ENCODE measurements around the gene METTL1. TPM values are rescaled to one million over a fixed set of nuclear protein-coding genes. Genes with fewer than 3 reads are reported as not detected.

Gene METTL1
- total RNA-seq, 5 donors from 2014 or later (not counting 1 experiment from before 2014, with no cell fraction given) = 10.3 to 17.4 (median 14.5) TPM

DNA sequence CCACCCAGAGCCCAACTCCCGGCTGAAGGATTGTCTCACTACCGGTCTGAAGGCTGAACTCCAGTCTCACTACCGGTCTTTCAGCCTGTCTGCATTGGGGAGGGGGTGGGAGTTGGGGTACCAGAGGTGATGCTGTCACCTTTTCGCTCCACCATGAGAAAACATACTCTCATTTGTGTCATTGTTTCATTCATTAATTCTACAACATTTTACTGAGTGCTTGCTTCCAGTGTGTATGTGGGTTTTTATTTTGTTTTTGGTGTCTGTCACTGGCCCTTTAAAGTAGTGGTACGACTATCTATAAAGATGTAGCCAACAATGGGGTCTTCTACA lies 19.3 kb downstream of the METTL1 start:
- Histone ChIP-seq H3K9me3 (no peaks in the 10 kb centered on the region), H3K27ac (ENCODE audit: low read length) (peak overlapping the region; percentile 80), H3K36me3 (ENCODE audit: control insufficient read depth in 2 of 2, extremely low read depth in 1 of 2, insufficient read depth in 1 of 2, low read length in 1 of 2) (peaks cover 4 to 25% of the 10 kb centered on the region in 2 donors), H3K4me3 (ENCODE audit: control insufficient read depth in 1 of 2, extremely low read depth in 1 of 2, low read length in 1 of 2) (peak overlapping the region in 1 of 2 donors; percentile 7), H3K27me3 (replicated peaks in 1 of 2; ENCODE audit: control insufficient read depth in 2 of 2, extremely low read depth in 1 of 2, insufficient read depth in 2 of 2, low read length in 1 of 2) (no peaks in the 10 kb centered on the region), H3K4me1 (ENCODE audit: control insufficient read depth in 1 of 2, extremely low read depth in 1 of 2, insufficient read depth in 2 of 2, low read length in 2 of 2) (peaks cover 34 to 59% of the 10 kb centered on the region in 2 experiments)
- peaks cover 55 to 59% (median 55%) of the 10 kb centered on the region in 3 donors for H3K4me1 Mint-ChIP-seq
- no CpG with 5 or more reads among the region's 5 CpGs for WGBS (ENCODE audit: insufficient coverage)
- no peaks in the 10 kb centered on the region for H3K9me3 Mint-ChIP-seq
- ChIA-PET POLR2A (no interaction called here), CTCF (interaction anchor here in 1 of 2 donors (0.5 to 1.0 kb wide), 2 partner anchors 11 to 39 kb away, joined by 3 read pairs; no protein-coding TSS in a partner anchor)
- DNase-seq (no peak), ATAC-seq (replicated peaks in 1 of 4) (no peak)
- no peaks in the 10 kb centered on the region for H3K27me3 Mint-ChIP-seq
- H3K36me3 Mint-ChIP-seq = peaks cover 18% of the 10 kb centered on the region
- peak overlapping the region; percentile 89 to 96 (median 89) for H3K4me3 Mint-ChIP-seq
- H3K27ac Mint-ChIP-seq = peak overlapping the region; percentile 93 to 99

DNA sequence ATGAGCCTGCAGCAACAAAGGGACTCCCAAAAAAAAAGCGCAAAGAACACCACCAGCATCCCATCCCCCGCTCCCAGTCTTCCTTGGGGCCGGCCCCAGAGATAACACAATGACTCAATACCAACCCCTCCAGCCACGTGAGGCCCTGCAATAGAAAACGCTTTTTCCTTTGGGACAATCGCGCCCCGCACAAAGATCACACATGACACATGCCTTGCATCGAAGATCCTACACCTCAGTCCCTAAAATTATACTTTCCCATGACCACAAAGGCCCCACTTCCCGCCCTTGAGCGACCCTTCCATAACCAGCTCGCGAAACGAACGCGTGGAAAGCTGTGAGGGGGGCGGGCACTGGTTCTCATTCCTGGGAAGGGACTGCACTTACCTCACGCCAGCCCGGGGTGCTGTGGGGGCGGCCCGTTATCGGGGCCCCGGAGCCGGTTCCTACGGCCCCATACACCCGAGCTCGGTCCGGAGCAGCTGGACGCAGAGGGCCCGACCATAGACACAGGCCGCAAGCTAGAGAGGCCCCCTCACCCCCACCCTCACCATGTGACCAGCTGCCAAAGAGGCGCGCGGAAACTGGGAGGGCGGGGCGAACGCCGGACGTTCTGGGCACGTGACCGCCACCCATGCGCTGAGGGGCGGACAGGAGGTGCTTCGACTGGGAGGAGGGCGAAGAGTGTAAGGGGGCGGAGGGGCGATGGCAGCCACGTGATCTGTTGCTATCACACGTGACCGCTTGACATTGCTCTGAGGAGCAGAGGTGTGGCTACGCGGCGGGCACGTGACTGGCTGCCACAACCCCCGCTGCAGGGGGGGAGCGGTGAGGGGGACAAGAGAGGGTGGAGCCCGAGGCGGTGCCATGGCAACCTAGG lies 19.9 kb downstream of the METTL1 start, which contains the start of gene CDK4:
Gene CDK4 (minus strand): TSS at position 523 of the 880 bp plus-strand sequence. CDS start 593 bp downstream, outside the sequence.
- H3K36me3 Mint-ChIP-seq = peaks cover 22% of the 10 kb centered on the region
- DNase-seq = peak; percentile 95 to 100 (median 99)
- H3K4me3 Mint-ChIP-seq = peak within 1 kb of the TSS; percentile 89 to 96 (median 89)
- H3K9me3 Mint-ChIP-seq = no peaks in the 10 kb centered on the region
- peak within 1 kb of the TSS; percentile 93 to 99 for H3K27ac Mint-ChIP-seq
- peaks cover 34 to 57% of the 10 kb centered on the region in 2 experiments for H3K4me1 ChIP-seq (ENCODE audit: control insufficient read depth in 1 of 2, extremely low read depth in 1 of 2, insufficient read depth in 2 of 2, low read length in 2 of 2)
- WGBS (ENCODE audit: insufficient coverage) = under 1% methylated on average over 49 of the region's 58 CpGs
- H3K4me1 Mint-ChIP-seq = peaks cover 53 to 57% (median 53%) of the 10 kb centered on the region in 3 donors
- ChIA-PET POLR2A (no interaction called here), CTCF (interaction anchor here in 1 of 2 donors (0.5 to 1.0 kb wide), 2 partner anchors 11 to 38 kb away, joined by 3 read pairs; no protein-coding TSS in a partner anchor)
- no peaks in the 10 kb centered on the region for H3K9me3 ChIP-seq
- ATAC-seq (replicated peaks in 1 of 4) = peak; percentile 76 to 83 (median 78)
- peak within 1 kb of the TSS; percentile 80 for H3K27ac ChIP-seq (ENCODE audit: low read length)
- no peaks in the 10 kb centered on the region for H3K27me3 ChIP-seq (replicated peaks in 1 of 2; ENCODE audit: control insufficient read depth in 2 of 2, extremely low read depth in 1 of 2, insufficient read depth in 2 of 2, low read length in 1 of 2)
- peak within 1 kb of the TSS; percentile 70 to 82 for H3K4me3 ChIP-seq (ENCODE audit: control insufficient read depth in 1 of 2, extremely low read depth in 1 of 2, low read length in 1 of 2)
- peaks cover 4 to 30% of the 10 kb centered on the region in 2 donors for H3K36me3 ChIP-seq (ENCODE audit: control insufficient read depth in 2 of 2, extremely low read depth in 1 of 2, insufficient read depth in 1 of 2, low read length in 1 of 2)
- H3K27me3 Mint-ChIP-seq = no peaks in the 10 kb centered on the region

DNA sequence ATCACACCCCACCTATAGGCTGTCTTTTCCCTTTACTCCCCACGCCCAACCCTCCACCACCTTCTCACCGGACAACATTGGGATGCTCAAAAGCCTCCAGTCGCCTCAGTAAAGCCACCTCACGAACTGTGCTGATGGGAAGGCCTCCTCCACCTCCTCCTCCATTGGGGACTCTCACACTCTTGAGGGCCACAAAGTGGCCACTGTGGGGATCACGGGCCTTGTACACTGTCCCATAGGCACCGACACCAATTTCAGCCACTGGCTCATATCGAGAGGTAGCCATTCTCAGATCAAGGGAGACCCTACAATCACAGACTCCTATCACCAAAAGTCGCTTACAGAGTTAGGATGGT lies 20.5 kb downstream of the METTL1 start:
- Histone ChIP-seq H3K27me3 (replicated peaks in 1 of 2; ENCODE audit: control insufficient read depth in 2 of 2, extremely low read depth in 1 of 2, insufficient read depth in 2 of 2, low read length in 1 of 2) (no peaks in the 10 kb centered on the region), H3K4me3 (ENCODE audit: control insufficient read depth in 1 of 2, extremely low read depth in 1 of 2, low read length in 1 of 2) (peak overlapping the region; percentile 70 to 82), H3K4me1 (ENCODE audit: control insufficient read depth in 1 of 2, extremely low read depth in 1 of 2, insufficient read depth in 2 of 2, low read length in 2 of 2) (peaks cover 31 to 51% of the 10 kb centered on the region in 2 experiments), H3K27ac (ENCODE audit: low read length) (peak overlapping the region; percentile 72), H3K9me3 (no peaks in the 10 kb centered on the region), H3K36me3 (ENCODE audit: control insufficient read depth in 2 of 2, extremely low read depth in 1 of 2, insufficient read depth in 1 of 2, low read length in 1 of 2) (peaks cover 4 to 30% of the 10 kb centered on the region in 2 donors)
- ChIA-PET POLR2A (no interaction called here), CTCF (interaction anchor here in 1 of 2 donors (1.0 kb wide), 1 partner anchor 10 kb away, joined by 3 read pairs; no protein-coding TSS in a partner anchor)
- Mint-ChIP-seq H3K4me1 (peaks cover 49 to 53% (median 49%) of the 10 kb centered on the region in 3 donors), H3K36me3 (peaks cover 21% of the 10 kb centered on the region), H3K9me3 (no peaks in the 10 kb centered on the region), H3K4me3 (peak overlapping the region; percentile 89 to 96 (median 89)), H3K27me3 (no peaks in the 10 kb centered on the region), H3K27ac (peak overlapping the region; percentile 93 to 99)
- ATAC-seq (replicated peaks in 1 of 4) (no peak), DNase-seq (no peak)
- 19% methylated on average over 8 of the region's 8 CpGs for WGBS (ENCODE audit: insufficient coverage)

DNA sequence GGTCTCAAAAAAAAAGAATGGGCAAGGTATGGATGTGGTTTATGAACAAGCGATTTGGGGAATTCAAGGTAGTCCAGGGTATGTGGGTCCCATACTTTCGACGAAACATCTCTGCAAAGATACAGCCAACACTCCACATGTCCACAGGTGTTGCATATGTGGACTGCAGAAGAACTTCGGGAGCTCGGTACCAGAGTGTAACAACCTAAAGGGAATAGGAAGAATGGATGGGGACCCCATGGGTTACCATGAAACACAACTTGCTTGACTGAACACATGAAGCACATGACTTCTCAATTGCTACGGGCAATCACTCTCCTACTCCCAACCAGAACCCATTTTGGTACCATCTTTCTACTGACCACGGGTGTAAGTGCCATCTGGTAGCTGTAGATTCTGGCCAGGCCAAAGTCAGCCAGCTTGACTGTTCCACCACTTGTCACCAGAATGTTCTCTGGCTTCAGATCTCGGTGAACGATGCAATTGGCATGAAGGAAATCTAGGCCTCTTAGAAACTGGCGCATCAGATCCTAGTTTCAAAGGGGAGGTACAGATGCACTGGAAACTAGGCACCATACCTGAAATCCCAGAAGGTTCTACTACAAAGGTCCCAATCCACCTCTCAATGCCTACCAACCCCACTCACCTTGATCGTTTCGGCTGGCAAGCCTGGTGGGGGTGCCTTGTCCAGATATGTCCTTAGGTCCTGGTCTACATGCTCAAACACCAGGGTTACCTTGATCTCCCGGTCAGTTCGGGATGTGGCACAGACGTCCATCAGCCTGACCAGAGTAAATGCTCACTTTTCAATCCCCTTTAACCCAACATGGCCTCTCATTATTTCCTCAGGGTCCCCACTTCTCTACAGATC lies 21.1 kb downstream of the METTL1 start:
- ATAC-seq (replicated peaks in 1 of 4) (no peak), DNase-seq (no peak)
- WGBS (ENCODE audit: insufficient coverage) = 82% methylated on average over 10 of the region's 15 CpGs
- Mint-ChIP-seq H3K4me3 (peak overlapping the region; percentile 89 to 96 (median 89)), H3K27ac (peak overlapping the region; percentile 93 to 99), H3K9me3 (no peaks in the 10 kb centered on the region), H3K4me1 (peaks cover 51 to 54% (median 51%) of the 10 kb centered on the region in 3 donors), H3K27me3 (no peaks in the 10 kb centered on the region), H3K36me3 (peaks cover 23% of the 10 kb centered on the region)
- CTCF ChIA-PET = no interaction called here
- Histone ChIP-seq H3K36me3 (ENCODE audit: control insufficient read depth in 2 of 2, extremely low read depth in 1 of 2, insufficient read depth in 1 of 2, low read length in 1 of 2) (peaks cover 4 to 30% of the 10 kb centered on the region in 2 donors), H3K27me3 (replicated peaks in 1 of 2; ENCODE audit: control insufficient read depth in 2 of 2, extremely low read depth in 1 of 2, insufficient read depth in 2 of 2, low read length in 1 of 2) (no peaks in the 10 kb centered on the region), H3K27ac (ENCODE audit: low read length) (no peak overlapping the region), H3K9me3 (no peaks in the 10 kb centered on the region), H3K4me1 (ENCODE audit: control insufficient read depth in 1 of 2, extremely low read depth in 1 of 2, insufficient read depth in 2 of 2, low read length in 2 of 2) (peaks cover 27 to 49% of the 10 kb centered on the region in 2 experiments), H3K4me3 (ENCODE audit: control insufficient read depth in 1 of 2, extremely low read depth in 1 of 2, low read length in 1 of 2) (peak overlapping the region; percentile 70 to 82)
- POLR2A ChIA-PET = no interaction called here

DNA sequence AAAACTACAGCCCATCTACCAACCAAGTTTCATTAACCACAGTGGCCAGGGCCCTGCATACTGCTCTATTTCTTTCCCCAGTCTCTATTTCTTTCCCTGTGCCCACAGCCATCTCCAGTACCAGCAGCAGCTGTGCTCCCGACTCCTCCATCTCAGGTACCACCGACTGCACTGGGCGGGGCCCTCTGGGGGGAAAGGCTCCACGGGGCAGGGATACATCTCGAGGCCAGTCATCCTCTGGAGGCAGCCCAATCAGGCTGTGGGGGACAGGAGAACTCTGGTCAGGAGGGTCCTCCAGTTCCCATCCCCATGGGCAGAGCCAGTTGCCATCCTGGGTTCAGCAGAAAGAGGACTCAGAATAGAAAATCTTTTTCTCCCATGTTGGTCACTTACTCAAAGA lies 22.8 kb downstream of the METTL1 start:
- WGBS (ENCODE audit: insufficient coverage) = no CpG with 5 or more reads among the region's 5 CpGs
- Mint-ChIP-seq H3K27me3 (no peaks in the 10 kb centered on the region), H3K36me3 (peaks cover 23% of the 10 kb centered on the region), H3K4me1 (peaks cover 59 to 64% (median 60%) of the 10 kb centered on the region in 3 donors), H3K9me3 (no peaks in the 10 kb centered on the region), H3K4me3 (no peak overlapping the region), H3K27ac (peak overlapping the region; percentile 19 to 44)
- Histone ChIP-seq H3K9me3 (no peaks in the 10 kb centered on the region), H3K27me3 (replicated peaks in 1 of 2; ENCODE audit: control insufficient read depth in 2 of 2, extremely low read depth in 1 of 2, insufficient read depth in 2 of 2, low read length in 1 of 2) (no peaks in the 10 kb centered on the region), H3K4me3 (ENCODE audit: control insufficient read depth in 1 of 2, extremely low read depth in 1 of 2, low read length in 1 of 2) (no peak overlapping the region), H3K4me1 (ENCODE audit: control insufficient read depth in 1 of 2, extremely low read depth in 1 of 2, insufficient read depth in 2 of 2, low read length in 2 of 2) (peaks cover 33 to 56% of the 10 kb centered on the region in 2 experiments), H3K27ac (ENCODE audit: low read length) (no peak overlapping the region), H3K36me3 (ENCODE audit: control insufficient read depth in 2 of 2, extremely low read depth in 1 of 2, insufficient read depth in 1 of 2, low read length in 1 of 2) (peaks cover 4 to 30% of the 10 kb centered on the region in 2 donors)
- ChIA-PET CTCF (no interaction called here), POLR2A (interaction anchor here in 1 of 2 donors (0.7 kb wide), 1 partner anchor 94 kb away, joined by 4 read pairs; no protein-coding TSS in a partner anchor)
- ATAC-seq (replicated peaks in 1 of 4) (no peak), DNase-seq (no peak)

DNA sequence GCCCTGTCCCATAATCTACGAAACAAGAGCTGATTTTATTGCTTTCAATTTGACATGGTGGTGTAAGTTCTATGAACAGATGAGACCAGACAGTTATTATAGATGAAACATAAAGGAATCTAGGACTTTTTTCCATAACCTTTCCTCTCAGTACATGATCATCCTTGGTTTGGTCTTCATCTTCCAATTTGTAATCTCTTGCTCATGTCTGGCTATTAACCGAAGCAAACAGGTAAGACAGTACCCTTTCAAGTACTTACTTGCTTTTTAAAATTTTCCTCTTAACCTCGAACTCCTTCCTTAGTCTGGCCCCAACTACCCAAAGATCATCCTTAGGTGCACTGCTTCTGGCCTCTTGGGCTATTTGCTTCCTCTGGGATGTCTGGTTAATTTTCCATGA lies 25.9 kb downstream of the METTL1 start:
- peaks cover 20 to 44% of the 10 kb centered on the region in 2 experiments for H3K4me1 ChIP-seq (ENCODE audit: control insufficient read depth in 1 of 2, extremely low read depth in 1 of 2, insufficient read depth in 2 of 2, low read length in 2 of 2)
- CTCF ChIA-PET = interaction anchor here in 1 of 2 donors (1.8 kb wide), 1 partner anchor 10 kb away, joined by 11 read pairs; no protein-coding TSS in a partner anchor
- peak overlapping the region; percentile 96 for H3K27ac ChIP-seq (ENCODE audit: low read length)
- POLR2A ChIA-PET = no interaction called here
- Mint-ChIP-seq H3K36me3 (peaks cover 23% of the 10 kb centered on the region), H3K27ac (peak overlapping the region; percentile 96 to 98), H3K9me3 (no peaks in the 10 kb centered on the region), H3K4me3 (peak overlapping the region; percentile 93 to 97 (median 94)), H3K27me3 (no peaks in the 10 kb centered on the region), H3K4me1 (peaks cover 48 to 55% (median 49%) of the 10 kb centered on the region in 3 donors)
- DNase-seq = no peak
- H3K9me3 ChIP-seq = no peaks in the 10 kb centered on the region
- ATAC-seq (replicated peaks in 1 of 4) = no peak
- H3K27me3 ChIP-seq (replicated peaks in 1 of 2; ENCODE audit: control insufficient read depth in 2 of 2, extremely low read depth in 1 of 2, insufficient read depth in 2 of 2, low read length in 1 of 2) = no peaks in the 10 kb centered on the region
- peak overlapping the region in 1 of 2 donors; percentile 96 for H3K4me3 ChIP-seq (ENCODE audit: control insufficient read depth in 1 of 2, extremely low read depth in 1 of 2, low read length in 1 of 2)
- WGBS (ENCODE audit: insufficient coverage) = no CpG with 5 or more reads among the region's 3 CpGs
- peaks cover 4 to 30% of the 10 kb centered on the region in 2 donors for H3K36me3 ChIP-seq (ENCODE audit: control insufficient read depth in 2 of 2, extremely low read depth in 1 of 2, insufficient read depth in 1 of 2, low read length in 1 of 2)

All from T-cell (primary cell).